NT2/D1 (cell line): ENCODE measurements around the gene LOXHD1.

Experiments used
- SUZ12 ChIP-seq: IDR thresholded peaks from 2 replicates; pipeline ENCODE4 v1.6.1; 2011; ENCODE audit not compliant: insufficient read length, insufficient read depth; ENCODE audit errors: extremely low read depth
- YY1 ChIP-seq: IDR thresholded peaks from 2 replicates; pipeline ENCODE4 v1.6.1; 2011; ENCODE audit not compliant: insufficient read length, insufficient read depth
- ZNF274 ChIP-seq: IDR thresholded peaks from 2 replicates; pipeline ENCODE4 v1.6.1; 2011; ENCODE audit warnings: mild to moderate bottlenecking, low read depth, low read length

DNA sequence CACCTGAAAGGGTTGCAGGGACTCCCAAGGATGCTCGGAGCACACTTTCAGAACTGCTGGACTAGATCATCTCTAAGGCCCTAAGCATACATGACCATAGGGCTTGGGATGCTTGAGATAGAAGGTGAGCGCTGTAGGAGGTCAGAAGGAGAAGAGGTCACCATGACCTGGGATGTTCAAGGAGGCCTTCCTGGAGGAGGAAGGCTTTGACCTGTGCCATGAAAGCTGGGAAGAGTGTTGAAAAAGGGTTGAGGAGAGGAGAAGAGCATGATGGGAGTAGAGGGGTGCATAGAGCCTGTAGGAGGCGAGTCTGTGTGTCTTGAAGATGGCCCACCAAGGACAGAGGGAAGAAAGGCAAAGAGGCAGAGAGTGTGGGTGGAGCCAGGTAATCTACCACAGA lies 222.4 kb downstream of the LOXHD1 start:
- TF ChIP-seq ZNF274 = no peak
- no peak for TF ChIP-seq YY1
- no peak for TF ChIP-seq SUZ12
